Testis (tissue), 2 donors: Measurements from ENCODE around the gene TMEM141.

Experiments
- POLR2A ChIP-seq: fragments of 450-650 bp; IDR thresholded peaks from one replicate; pipeline ENCODE4 v1.6.1; 2017; ENCODE audit warnings: antibody characterized with exemption, mild to moderate bottlenecking, moderate library complexity
- TF ChIP-seq, protein P1 (sequence below), 3 experiments: fragments of 450-650 bp in 2 of 3; fragments of 200-600 bp in 1 of 3; sonication (generic) in 1 of 3; IDR thresholded peaks; one replicate each; pipeline ENCODE4 v1.5.1; 2016 to 2019; ENCODE audit warnings: antibody characterized with exemption in 3 of 3, mild to moderate bottlenecking in 2 of 3, moderate library complexity in 1 of 3

DNA sequence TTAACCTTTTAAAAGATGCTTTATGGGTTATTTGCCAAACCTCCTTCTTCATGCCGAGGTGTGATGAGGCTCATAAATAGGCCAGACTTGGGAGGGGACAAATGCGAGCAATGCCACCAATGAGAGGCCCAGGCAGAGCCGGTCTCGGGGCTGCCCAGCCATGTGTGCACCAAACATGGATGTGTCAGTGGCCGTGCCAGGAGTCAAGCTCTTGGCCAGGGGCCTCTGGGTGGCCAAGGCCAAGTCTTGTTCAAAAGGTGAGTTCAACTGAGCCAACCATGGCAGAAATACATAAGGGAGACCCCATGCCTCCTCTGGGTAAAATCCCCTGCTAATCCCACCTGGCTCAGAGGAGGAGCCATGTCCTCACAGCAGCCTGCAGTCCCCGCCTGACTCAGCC, 16.0 kb upstream of the TMEM141 start:
- TF ChIP-seq, protein P1, sequence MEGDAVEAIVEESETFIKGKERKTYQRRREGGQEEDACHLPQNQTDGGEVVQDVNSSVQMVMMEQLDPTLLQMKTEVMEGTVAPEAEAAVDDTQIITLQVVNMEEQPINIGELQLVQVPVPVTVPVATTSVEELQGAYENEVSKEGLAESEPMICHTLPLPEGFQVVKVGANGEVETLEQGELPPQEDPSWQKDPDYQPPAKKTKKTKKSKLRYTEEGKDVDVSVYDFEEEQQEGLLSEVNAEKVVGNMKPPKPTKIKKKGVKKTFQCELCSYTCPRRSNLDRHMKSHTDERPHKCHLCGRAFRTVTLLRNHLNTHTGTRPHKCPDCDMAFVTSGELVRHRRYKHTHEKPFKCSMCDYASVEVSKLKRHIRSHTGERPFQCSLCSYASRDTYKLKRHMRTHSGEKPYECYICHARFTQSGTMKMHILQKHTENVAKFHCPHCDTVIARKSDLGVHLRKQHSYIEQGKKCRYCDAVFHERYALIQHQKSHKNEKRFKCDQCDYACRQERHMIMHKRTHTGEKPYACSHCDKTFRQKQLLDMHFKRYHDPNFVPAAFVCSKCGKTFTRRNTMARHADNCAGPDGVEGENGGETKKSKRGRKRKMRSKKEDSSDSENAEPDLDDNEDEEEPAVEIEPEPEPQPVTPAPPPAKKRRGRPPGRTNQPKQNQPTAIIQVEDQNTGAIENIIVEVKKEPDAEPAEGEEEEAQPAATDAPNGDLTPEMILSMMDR (IDR thresholded peaks at IDR 0.05) = no peak
- no peak for TF ChIP-seq POLR2A
